Muscle of leg (tissue), 11 donors: ENCODE results near the gene RHEB. TPM values are rescaled to one million over a fixed set of nuclear protein-coding genes. Genes with fewer than 3 reads are reported as not detected.

ENCODE experiments used
- DNase-seq: peaks from one replicate; pipeline ENCODE4 v3.0.0; 2013
- H3K27ac ChIP-seq: one replicate; pipeline ENCODE4 v1.5.1; 2013; ENCODE audit warnings: mild to moderate bottlenecking, low read length, control low read depth
- H3K27me3 ChIP-seq: one replicate; pipeline ENCODE4 v1.6.1; 2013; ENCODE audit warnings: low read length; ENCODE audit not compliant: control insufficient read depth, insufficient read depth
- H3K36me3 ChIP-seq: one replicate; pipeline ENCODE4 v1.6.1; 2013; ENCODE audit warnings: low read length; ENCODE audit not compliant: control insufficient read depth, insufficient read depth
- H3K4me1 ChIP-seq: one replicate; pipeline ENCODE4 v1.6.1; 2013; ENCODE audit warnings: low read length; ENCODE audit not compliant: control insufficient read depth, insufficient read depth
- H3K4me3 ChIP-seq: one replicate; pipeline ENCODE4 v1.5.1; 2013; ENCODE audit warnings: low read length, control low read depth
- H3K9me3 ChIP-seq: replicated peaks from 2 replicates; pipeline ENCODE4 v1.6.1; 2013; ENCODE audit warnings: low read depth, low read length; ENCODE audit not compliant: control insufficient read depth
- WGBS: methylation state at CpG from one replicate; pipeline ENCODE4 v1.1.5; 2013; ENCODE audit warnings: missing lambda C conversion rate; ENCODE audit not compliant: insufficient coverage; 5-methylcytosine and 5-hydroxymethylcytosine counted together
- polyA plus RNA-seq, 8 donors: library from polyadenylated mRNA; unstranded; fragments of 120-200 nt; gene quantifications; one replicate each; pipeline versions ENCODE4 v1.2.1 to v1.2.3, GENCODE V29; 2013; ENCODE audit warnings: inconsistent platforms in 1 of 8, low replicate concordance in 1 of 8; ENCODE audit not compliant: insufficient read length in 8 of 8, insufficient read depth in 1 of 8
- total RNA-seq: library from RNA; stranded (reverse); fragments of 120-200 nt; gene quantifications from one replicate; pipeline ENCODE4 v1.2.4, GENCODE V29; 2013

Gene RHEB
- total and polyA plus RNA-seq, 9 donors, result 75.6 to 101 (median 83.6) TPM

- Histone ChIP-seq H3K36me3 (no peaks in the 10 kb centered on the region), H3K27me3 (peaks cover 5% of the 10 kb centered on the region), H3K9me3 (no peaks in the 10 kb centered on the region), H3K27ac (no peak overlapping the region), H3K4me3 (no peak overlapping the region), H3K4me1 (no peaks in the 10 kb centered on the region)
- 65% methylated on average over 7 of the region's 15 CpGs for WGBS
- DNase-seq, result no peak
These were observed 66.9 kb downstream of the RHEB start for GRCh38 chr7:151452680-151453325.

- Histone ChIP-seq H3K9me3 (no peaks in the 10 kb centered on the region), H3K36me3 (no peaks in the 10 kb centered on the region), H3K4me3 (no peak overlapping the region), H3K27me3 (peaks cover 5% of the 10 kb centered on the region), H3K27ac (no peak overlapping the region), H3K4me1 (no peaks in the 10 kb centered on the region)
- no peak for DNase-seq
- 82% methylated on average over 13 of the region's 23 CpGs for WGBS
These were observed 67.8 kb downstream of the RHEB start for GRCh38 chr7:151451626-151452571.

DNA sequence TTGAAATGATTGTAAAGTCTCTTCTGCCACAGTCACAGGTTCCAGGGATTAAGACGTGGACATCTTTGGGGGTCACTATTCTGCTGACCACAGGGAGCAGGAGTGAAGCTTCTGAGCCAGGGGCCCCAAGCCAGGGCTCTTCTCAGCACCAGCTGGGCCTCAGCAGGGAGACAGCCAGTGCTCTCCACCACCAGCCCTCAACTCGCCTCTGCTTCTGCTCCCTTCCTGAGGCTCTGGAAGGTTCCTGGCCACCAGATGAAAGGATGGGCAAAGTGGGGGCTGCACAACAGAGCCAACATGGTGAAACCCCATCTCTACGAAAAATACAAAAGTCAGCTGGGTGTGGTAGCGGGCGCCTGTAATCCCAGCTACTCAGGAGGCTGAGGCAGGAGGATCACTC, 68.5 kb downstream of the RHEB start:
- Histone ChIP-seq H3K9me3 (no peaks in the 10 kb centered on the region), H3K27ac (no peak overlapping the region), H3K4me1 (no peaks in the 10 kb centered on the region), H3K4me3 (no peak overlapping the region), H3K36me3 (no peaks in the 10 kb centered on the region), H3K27me3 (peaks cover 7% of the 10 kb centered on the region)
- WGBS, result 73% methylated on average over 4 of the region's 5 CpGs
- DNase-seq, result no peak

DNA sequence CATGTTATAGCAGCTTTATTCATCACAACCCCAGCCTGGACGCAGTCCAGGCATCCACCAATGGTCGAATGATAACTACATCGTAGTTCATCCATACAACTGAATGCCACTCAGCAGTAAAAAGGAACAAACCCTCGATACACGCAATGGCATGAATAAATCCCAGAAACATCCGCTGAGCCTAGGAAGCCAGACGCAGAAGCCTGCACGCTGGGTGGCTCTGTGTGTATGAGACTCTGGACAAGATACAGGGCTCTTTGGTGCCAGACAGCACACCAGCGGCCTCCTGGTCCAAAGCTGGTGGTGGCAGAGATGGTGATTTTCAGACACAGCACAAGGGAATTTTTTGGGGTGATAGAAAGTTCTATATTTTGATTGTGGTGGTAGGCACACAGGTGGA, 69.7 kb downstream of the RHEB start:
- Histone ChIP-seq H3K4me1 (no peaks in the 10 kb centered on the region), H3K4me3 (no peak overlapping the region), H3K9me3 (no peaks in the 10 kb centered on the region), H3K27me3 (peaks cover 4% of the 10 kb centered on the region), H3K27ac (no peak overlapping the region), H3K36me3 (no peaks in the 10 kb centered on the region)
- WGBS, result 77% methylated on average over 5 of the region's 9 CpGs
- no peak for DNase-seq

GRCh38 chr7:151448261-151449252, 71.1 kb downstream of the RHEB start:
- Histone ChIP-seq H3K4me1 (no peaks in the 10 kb centered on the region), H3K4me3 (peak overlapping the region; percentile 53), H3K9me3 (no peaks in the 10 kb centered on the region), H3K27me3 (peaks cover 4% of the 10 kb centered on the region), H3K27ac (no peak overlapping the region), H3K36me3 (no peaks in the 10 kb centered on the region)
- 2% methylated on average over 41 of the region's 61 CpGs for WGBS
- peak; percentile 72 for DNase-seq

GRCh38 chr7:151447901-151448260, 71.8 kb downstream of the RHEB start:
- WGBS, result 28% methylated on average over 13 of the region's 26 CpGs
- H3K4me1 ChIP-seq, result peaks cover under 1% of the 10 kb centered on the region
- H3K4me3 ChIP-seq, result peak overlapping the region; percentile 53

DNA sequence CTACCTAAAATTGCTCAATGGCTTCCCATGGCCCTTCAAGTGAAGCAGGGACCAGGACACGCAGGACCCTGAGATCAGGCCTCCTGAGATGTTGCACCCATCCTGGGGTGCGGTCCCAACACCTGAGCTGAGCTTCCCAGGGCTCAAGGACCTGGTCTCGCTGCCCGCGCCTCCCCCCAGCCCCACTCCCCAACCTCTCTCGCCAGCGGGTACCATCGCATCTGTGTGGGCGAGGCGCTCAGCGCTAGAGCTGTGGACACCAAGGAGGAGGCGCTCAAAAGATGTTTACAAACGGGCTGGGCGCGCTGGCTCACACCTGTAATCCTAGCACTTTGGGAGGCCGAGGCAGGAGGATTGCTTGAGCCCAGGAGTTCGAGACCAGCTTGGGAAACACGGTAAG, 72.4 kb downstream of the RHEB start:
- H3K9me3 ChIP-seq, result peaks cover 2% of the 10 kb centered on the region
- no peaks in the 10 kb centered on the region for H3K36me3 ChIP-seq
- no peak for DNase-seq
- WGBS, result 99% methylated on average over 12 of the region's 18 CpGs
- H3K27me3 ChIP-seq, result peaks cover 4% of the 10 kb centered on the region
- H3K4me1 ChIP-seq, result peaks cover 2% of the 10 kb centered on the region
- no peak overlapping the region for H3K4me3 ChIP-seq
- no peak overlapping the region for H3K27ac ChIP-seq

More at GRCh38 chr7:151447901-151448260, 71.8 kb downstream of the RHEB start:
- H3K27me3 ChIP-seq, result peaks cover 4% of the 10 kb centered on the region
- no peaks in the 10 kb centered on the region for H3K9me3 ChIP-seq
- no peaks in the 10 kb centered on the region for H3K36me3 ChIP-seq
- DNase-seq, result no peak
- H3K27ac ChIP-seq, result no peak overlapping the region

DNA sequence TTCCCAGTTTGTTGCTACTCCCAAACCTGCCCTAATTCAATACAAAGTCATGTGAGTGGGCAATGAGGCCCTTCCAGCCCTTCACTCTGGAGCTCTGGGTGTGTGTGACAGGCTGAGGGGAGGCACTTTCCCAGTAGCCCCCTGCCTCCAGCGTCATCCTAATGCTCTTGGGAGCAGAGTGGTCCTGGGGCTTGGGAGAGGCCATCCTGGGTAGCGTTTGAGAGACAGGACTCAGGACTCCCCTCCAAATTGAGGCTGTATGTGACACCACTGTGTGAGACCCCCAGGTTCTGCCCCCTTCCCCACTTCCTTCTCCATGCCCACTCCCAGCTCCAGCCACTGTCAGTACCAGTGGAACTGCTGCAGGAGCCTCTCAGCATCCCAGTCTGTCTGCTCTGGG, 73.3 kb downstream of the RHEB start:
- Histone ChIP-seq H3K27me3 (peaks cover 4% of the 10 kb centered on the region), H3K4me1 (peaks cover 3% of the 10 kb centered on the region), H3K4me3 (no peak overlapping the region), H3K36me3 (no peaks in the 10 kb centered on the region), H3K9me3 (peaks cover 2% of the 10 kb centered on the region), H3K27ac (no peak overlapping the region)
- WGBS, result 83% methylated on average over 1 of the region's 2 CpGs
- no peak for DNase-seq

DNA sequence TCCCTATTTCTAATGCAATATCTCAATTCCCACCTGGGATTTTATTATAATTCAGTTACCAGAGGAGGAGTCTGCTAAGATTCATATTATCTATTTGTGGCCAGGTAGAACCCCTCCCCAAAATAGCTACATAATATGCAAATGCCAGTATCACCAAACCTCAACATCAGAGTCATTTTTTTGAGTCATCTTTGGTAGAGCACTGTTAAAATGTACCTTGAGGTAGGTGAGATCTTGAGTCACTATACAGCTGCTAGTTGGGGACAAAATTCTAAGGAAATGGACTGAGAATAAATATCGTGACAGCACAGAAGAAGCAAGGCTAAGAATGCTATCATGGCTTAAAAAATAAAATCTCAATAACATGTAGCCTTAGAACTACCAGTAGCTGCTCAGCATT, 75.1 kb downstream of the RHEB start:
- H3K36me3 ChIP-seq, result no peaks in the 10 kb centered on the region
- H3K27ac ChIP-seq, result no peak overlapping the region
- no CpG with 5 or more reads among the region's 1 CpG for WGBS
- peaks cover 18% of the 10 kb centered on the region for H3K27me3 ChIP-seq
- peaks cover 19% of the 10 kb centered on the region for H3K4me1 ChIP-seq
- DNase-seq, result no peak
- peaks cover 2% of the 10 kb centered on the region for H3K9me3 ChIP-seq
- H3K4me3 ChIP-seq, result no peak overlapping the region
